Measurements from ENCODE around the gene ZIC5.

ZIC5 gene

GRCh38 chr13:99976575-99976974 is 5.0 kb upstream of the ZIC5 start:
- DNase-seq (ENCODE audit: low read depth in 1 of 2, low spot score in 1 of 2): no peak

DNA sequence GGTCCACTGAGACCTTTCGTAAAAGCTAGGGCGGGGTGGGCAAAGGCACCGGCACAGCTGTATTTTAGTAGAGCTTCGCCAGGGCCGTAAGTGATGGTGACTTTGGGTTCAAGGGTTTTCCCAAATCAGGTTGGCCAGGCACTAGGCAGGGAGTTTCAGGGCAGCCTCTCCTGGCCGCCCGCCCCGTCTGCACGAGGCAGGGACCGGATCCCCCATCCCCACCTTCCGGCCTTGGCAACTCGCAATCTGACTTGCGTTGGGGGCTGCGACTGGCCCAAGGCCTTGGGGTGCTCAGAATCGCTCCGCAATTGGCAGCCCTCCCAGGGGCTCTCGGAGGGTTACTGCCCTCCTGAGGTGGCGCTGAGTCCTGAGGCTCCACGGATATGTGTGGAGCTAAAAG is 4.1 kb upstream of the ZIC5 start:
- DNase-seq (ENCODE audit: low read depth in 1 of 2, low spot score in 1 of 2): no peak

- no peak for DNase-seq (ENCODE audit: low read depth in 1 of 2, low spot score in 1 of 2)
These were observed 3.5 kb upstream of the ZIC5 start for GRCh38 chr13:99974939-99975561.

GRCh38 chr13:99974296-99974938 is 2.9 kb upstream of the ZIC5 start:
- DNase-seq (ENCODE audit: low read depth in 1 of 2, low spot score in 1 of 2): no peak

DNA sequence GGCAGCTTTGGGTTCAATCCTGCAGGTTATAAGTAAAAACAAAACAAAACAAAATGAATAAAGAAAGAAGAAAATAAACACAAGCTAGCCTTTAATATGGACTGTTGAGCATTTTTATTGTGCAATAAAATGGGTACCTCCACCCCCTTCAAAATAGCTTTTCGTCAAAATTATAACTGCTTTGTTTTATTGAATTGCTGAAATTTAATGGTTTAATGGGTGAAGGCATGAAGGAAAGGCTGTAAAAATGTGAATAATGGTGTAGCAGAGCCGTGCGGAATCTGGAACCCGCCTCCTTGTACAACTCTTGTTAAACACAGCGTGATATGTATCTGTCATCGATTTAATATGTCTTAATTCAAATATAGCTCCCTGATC is 2.2 kb upstream of the ZIC5 start:
- DNase-seq (ENCODE audit: low read depth in 1 of 2, low spot score in 1 of 2): no peak

DNA sequence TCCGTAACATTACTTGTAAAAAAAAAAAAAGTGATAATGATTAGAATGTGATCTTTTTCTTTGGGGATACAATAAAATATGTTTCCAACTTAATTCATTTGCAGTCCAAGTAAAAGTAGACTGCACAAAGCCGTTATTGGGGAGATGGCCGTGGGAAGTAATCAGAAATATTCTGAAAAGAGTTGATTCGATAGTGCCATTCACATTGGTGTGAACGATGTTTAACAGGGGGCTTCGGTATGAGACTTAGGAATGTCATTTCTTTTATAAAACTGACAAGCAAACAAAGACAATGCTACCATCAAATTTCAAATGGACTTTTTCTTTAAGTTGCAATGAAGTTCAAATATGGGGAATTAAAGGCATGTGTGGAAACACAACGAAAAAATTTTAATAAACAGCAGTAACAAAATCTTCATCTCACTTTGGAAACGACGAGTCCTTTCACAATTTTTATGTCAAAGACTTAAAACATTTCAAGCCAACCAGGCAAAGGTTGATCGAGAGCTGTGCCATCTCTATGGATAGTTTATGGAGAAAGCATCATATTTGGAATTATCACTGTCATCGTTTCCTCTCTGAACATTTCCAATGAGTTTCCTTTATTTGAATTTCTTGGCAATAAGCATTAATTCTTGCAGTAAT is 1.7 kb upstream of the ZIC5 start:
- DNase-seq (ENCODE audit: low read depth in 1 of 2, low spot score in 1 of 2): no peak

DNA sequence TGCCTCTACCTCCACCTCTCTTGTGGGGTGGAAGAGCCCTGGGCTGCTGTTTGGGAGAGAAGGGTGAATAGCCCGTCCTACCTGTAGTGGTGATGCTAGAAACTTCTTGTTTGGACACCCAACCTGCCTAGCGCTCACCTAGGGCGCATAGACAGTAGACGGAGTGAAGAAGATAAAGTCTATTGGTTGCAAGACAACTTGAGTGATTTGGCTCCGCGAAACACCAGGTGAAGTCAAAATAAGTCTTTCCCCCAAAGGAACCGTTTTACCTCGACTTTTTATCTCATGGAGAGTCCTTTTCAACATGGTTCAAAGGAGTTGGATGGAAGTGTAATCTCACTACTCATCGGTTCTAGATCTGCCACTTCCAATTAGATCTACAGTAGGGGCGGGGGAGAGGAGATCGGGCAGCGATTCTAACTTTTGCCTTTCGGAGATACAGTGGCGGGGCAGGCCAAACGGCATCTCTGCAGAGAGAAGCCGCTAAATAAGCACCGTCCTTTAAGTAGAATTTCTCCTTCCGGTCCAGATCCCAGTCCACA is 694 bp upstream of the ZIC5 start:
- DNase-seq (ENCODE audit: low read depth in 1 of 2, low spot score in 1 of 2): no peak

DNA sequence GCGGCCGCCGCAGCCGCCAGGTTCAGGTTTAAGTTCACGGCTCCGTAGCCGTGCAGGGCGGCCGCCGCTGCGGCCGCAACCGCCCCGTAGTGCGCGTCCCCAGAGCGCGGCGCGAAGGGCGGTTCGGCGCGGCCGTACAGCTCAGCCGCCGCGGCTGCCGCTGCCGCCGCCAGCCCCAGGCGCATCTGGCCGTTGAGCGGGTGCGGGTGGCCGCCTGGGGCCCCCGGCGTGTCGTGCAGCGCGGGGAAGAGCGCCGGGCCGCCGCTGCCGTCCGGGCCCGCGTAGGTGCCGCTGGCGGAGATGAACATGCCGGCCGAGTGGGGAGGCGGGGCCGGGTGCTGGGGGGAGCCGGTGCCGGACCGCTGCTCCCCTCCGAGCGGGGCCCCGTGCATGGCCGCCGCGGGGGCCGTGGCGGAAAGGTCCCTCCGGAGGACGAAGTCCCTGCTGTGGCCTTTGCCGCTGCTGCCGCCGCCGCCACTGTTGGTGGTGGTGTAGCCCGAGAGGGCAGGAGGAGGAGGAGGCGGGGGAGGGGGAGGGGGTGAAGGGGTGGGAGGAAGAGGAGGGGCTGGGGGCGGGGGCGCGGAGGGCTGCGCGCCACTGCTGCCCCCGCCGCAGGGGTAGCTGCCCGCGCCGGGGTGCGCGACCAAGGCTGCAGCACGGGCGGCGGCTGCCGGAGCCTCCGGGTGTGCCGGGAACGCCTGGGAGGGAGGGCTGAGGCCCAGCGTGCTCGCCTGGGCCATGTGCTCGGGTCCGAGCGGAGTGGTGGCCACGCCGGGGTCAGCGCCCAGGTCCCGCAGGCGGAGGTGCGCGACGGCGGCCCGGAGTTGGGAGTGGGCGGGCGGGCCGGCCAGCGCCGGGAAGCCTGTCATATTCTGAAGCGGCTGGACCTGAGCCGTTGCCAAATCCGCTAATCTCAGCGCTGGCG is 654 bp downstream of the ZIC5 start:
- no peak for DNase-seq (ENCODE audit: low read depth in 1 of 2, low spot score in 1 of 2)

DNA sequence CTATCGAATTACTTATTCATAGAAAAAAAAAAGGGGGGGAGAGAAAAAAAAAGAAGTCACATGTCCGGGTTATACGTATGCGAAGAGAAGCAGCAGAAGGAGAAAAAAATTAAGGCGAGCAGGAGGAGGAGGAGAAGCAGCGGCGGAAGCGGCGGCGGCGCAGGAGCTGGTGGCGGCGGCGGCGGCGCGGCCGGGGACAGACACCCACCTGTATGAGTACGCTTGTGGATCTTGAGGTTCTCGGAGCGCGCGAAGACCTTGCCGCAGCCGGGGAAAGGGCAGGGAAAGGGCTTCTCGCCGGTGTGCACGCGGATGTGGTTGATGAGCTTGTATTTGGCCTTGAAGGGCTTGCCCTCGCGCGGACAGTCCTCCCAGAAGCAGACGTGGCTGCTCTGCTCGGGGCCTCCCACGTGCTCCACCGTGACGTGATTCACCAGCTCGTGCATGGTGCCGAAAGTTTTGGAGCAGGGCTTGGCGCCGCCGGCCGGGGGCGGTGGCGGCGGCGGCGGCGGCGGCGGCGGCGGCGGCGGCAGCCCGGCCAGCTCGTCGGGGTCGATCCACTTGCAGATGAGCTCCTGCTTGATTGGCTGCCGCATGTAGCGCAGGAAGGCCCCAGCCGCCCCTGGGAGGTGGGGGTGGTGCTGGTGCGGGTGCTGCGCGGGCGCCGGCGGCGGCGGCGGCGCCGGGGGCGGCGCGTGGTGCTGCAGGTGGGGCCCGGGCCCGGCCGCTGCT is 1.5 kb downstream of the ZIC5 start:
- no peak for DNase-seq (ENCODE audit: low read depth in 1 of 2, low spot score in 1 of 2)

GRCh38 chr13:99969453-99969918 is 2.1 kb downstream of the ZIC5 start:
- no peak for DNase-seq (ENCODE audit: low read depth in 1 of 2, low spot score in 1 of 2)

- no peak for DNase-seq (ENCODE audit: low read depth in 1 of 2, low spot score in 1 of 2)
These were observed 2.8 kb downstream of the ZIC5 start for GRCh38 chr13:99968521-99969452.

- no peak for DNase-seq (ENCODE audit: low read depth in 1 of 2, low spot score in 1 of 2)
These were observed 3.6 kb downstream of the ZIC5 start for GRCh38 chr13:99967869-99968520.

DNA sequence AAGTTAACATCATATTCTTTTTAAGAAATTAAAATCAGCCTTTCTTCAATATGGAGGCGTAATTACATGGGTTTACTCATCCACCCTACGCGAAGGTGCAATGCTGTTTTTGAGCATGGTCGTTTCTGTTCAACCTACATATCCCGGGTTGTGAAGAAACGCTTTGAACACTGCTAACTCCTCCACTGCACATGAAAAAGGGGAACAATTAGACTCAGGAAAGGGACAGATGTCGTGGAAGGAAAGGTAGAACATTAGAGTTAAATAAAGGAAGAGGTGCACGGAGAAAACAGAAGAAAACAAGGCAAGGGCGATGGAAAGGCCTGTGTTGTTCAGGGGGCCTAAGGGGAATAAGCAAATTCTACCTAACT is 4.1 kb downstream of the ZIC5 start:
- DNase-seq (ENCODE audit: low read depth in 1 of 2, low spot score in 1 of 2): no peak

DNA sequence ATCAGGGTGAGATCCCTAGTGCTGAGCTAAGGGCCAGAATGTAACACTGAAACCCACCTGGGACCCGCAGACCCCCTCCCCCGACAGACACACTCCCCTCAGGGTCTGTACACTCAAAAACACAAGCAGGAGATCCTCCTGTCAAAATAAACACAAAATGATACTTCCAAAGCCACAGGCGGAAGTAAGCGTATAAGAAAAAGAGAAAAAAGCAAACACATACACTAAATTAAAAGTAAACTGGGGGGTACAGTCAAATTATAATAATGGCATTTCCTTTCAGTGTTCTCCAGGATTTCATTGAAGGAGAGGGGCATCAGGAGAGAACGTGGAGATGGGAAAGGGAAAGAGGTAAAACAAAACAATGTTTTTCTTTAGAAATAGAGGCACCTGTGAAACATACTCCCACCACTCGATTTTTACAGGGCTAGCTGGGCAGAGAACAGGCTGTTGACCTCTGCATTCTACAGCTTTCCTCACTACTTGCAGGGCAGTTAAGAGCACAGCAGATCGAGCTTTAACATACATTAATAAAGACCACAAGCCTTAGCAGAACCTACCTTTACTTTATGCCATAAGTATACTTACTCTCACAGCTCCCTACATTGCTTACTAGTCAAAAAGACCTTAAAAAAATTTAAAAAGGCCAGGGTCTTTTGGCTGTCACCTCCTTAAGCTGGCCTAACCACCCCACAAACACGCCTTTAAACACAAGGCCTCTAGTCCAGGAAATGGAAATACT is 5.3 kb downstream of the ZIC5 start:
- no peak for DNase-seq (ENCODE audit: low read depth in 1 of 2, low spot score in 1 of 2)

GRCh38 chr13:99965329-99966000 is 6.1 kb downstream of the ZIC5 start:
- DNase-seq (ENCODE audit: low read depth in 1 of 2, low spot score in 1 of 2): no peak

- DNase-seq (ENCODE audit: low read depth in 1 of 2, low spot score in 1 of 2): no peak
These were observed 7.7 kb downstream of the ZIC5 start for GRCh38 chr13:99963816-99964339.

GRCh38 chr13:99962242-99962641 is 9.3 kb downstream of the ZIC5 start:
- no peak for DNase-seq (ENCODE audit: low read depth in 1 of 2, low spot score in 1 of 2)

DNA sequence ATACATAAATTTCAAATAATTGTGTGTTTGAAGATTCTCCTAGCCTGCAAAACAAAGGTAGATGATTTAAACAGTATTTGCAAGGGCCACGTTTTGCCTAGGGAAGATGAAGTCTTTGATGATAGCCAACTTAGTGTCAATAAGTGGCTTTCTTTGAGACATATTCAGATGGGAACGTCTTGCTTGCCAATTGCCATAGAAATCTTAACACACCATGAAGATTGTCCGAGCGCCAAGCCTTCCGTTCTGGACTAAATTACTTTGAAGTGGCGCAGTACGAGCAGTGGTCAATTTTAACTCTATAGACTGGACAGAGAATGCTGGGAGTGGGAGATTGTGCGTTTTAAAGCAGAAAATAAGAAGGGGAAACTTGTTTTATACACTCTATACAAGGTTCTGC is 9.9 kb downstream of the ZIC5 start:
- no peak for DNase-seq (ENCODE audit: low read depth in 1 of 2, low spot score in 1 of 2)

All from activated CD4-positive, alpha-beta T cell treated with anti-CD3 and anti-CD28 coated beads, Interleukin-2, amount 50 U/mL, for 24 hours (primary cell).